ENCODE results near the gene SLC17A4.

The SLC17A4 gene

DNA sequence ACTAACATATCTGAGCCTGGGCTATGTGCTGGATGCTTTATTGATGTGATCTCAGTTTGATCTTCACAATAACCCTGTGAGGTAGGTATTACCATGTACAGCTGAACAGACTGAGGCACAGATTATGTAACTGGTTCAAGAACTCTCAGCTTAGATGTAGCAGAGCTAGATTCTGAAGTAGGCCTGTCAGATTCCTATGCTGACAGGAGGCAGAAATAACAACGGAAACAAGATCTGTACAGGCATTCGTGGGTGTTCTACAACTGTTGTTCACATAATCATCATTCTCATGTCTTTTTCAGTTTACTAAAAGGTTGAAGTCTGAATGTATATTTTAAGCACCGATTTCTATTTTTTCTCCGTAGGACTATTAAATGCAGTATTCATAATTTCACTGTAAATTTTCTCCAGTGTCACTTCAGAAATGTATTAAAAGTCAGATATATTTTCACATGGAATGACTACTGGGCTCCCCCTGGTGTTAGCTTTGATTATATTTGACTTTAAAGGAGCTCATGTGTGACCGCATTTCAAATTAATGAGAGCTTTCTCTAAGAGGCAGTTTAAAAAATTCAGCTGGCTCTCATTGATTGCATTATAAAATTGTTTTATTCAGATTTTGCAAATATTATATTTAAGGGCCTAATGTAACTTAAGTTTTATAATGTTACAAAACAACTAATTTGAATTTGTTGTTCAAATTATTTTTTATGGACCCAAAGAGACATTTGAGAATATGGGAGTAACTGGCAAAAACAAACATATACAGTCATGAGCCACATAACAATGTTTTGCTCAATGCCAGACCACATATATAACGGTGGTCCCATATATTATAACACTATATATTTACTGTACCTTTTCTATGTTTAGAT is 36.4 kb upstream of the SLC17A4 start:
- H4K20me1 ChIP-seq (ENCODE audit: low read depth, low read length) = no peaks in the 10 kb centered on the region
- TF ChIP-seq, protein P1, sequence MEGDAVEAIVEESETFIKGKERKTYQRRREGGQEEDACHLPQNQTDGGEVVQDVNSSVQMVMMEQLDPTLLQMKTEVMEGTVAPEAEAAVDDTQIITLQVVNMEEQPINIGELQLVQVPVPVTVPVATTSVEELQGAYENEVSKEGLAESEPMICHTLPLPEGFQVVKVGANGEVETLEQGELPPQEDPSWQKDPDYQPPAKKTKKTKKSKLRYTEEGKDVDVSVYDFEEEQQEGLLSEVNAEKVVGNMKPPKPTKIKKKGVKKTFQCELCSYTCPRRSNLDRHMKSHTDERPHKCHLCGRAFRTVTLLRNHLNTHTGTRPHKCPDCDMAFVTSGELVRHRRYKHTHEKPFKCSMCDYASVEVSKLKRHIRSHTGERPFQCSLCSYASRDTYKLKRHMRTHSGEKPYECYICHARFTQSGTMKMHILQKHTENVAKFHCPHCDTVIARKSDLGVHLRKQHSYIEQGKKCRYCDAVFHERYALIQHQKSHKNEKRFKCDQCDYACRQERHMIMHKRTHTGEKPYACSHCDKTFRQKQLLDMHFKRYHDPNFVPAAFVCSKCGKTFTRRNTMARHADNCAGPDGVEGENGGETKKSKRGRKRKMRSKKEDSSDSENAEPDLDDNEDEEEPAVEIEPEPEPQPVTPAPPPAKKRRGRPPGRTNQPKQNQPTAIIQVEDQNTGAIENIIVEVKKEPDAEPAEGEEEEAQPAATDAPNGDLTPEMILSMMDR (IDR thresholded peaks at IDR 0.05; ENCODE audit: insufficient read depth, low read length, poor library complexity, severe bottlenecking) = peak; percentile 83
- no peak for TF ChIP-seq EZH2phosphoT487 (conservative IDR thresholded peaks at IDR 0.05; ENCODE audit: low read length)

DNA sequence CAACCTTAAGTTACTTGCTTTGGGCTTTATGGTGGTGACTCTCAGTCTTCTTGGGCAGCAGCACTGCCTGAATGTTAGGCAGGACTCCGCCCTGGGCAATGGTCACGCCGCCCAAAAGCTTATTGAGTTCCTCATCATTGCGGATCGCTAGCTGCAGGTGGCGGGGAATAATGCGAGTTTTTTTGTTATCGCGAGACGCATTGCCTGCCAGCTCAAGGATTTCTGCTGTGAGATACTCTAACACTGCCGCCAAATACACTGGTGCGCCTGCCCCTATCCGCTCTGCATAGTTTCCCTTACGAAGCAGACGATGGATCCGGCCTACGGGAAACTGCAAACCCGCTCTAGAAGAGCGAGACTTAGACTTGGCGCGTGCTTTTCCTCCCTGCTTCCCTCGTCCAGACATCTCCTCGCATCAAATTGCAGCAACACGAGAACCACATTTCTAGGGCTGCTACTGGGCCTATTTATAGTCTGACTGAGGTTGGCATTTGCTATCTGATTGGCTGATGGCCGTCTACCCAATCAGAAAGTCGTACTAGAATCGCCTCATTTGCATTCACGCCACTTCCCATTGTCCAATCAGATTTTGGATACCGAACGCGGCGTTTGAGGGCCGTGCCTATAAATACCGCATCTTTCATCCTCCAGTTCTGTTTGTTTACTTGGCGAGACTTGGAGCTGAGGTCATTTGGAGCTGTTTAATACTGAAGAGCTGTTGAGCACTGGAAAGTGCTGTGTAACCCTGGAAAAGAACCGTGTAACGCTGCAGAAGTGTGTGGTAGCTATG is 28.2 kb upstream of the SLC17A4 start:
- no peak overlapping the region for H2AFZ ChIP-seq (ENCODE audit: low read depth, low read length, severe bottlenecking)
- no peak overlapping the region for H3K9ac ChIP-seq (ENCODE audit: low read length)

More for the DNA sequence above, 36.4 kb upstream of the SLC17A4 start:
- Histone ChIP-seq H3K4me3 (ENCODE audit: insufficient read depth, low read length, poor library complexity, severe bottlenecking) (no peak overlapping the region), H3K4me2 (ENCODE audit: low read depth, low read length, poor library complexity, severe bottlenecking) (no peak overlapping the region), H2AFZ (ENCODE audit: low read depth, low read length, severe bottlenecking) (no peak overlapping the region), H3K9me3 (ENCODE audit: insufficient read depth, low read length) (no peaks in the 10 kb centered on the region), H3K27ac (ENCODE audit: low read depth, low read length) (no peak overlapping the region), H3K9ac (ENCODE audit: low read length) (no peak overlapping the region), H3K79me2 (ENCODE audit: insufficient read depth, low read length) (no peaks in the 10 kb centered on the region), H3K27me3 (ENCODE audit: low read length) (0 out of 2 replicates have a peak, but pooled peaks cover 3% of the 10 kb centered on the region), H3F3A (ENCODE audit: insufficient read depth) (no peaks in the 10 kb centered on the region), H3K36me3 (ENCODE audit: low read length) (no peaks in the 10 kb centered on the region), H3K9me2 (replicated peaks; ENCODE audit: insufficient read depth, low read length) (no peaks in the 10 kb centered on the region)

DNA sequence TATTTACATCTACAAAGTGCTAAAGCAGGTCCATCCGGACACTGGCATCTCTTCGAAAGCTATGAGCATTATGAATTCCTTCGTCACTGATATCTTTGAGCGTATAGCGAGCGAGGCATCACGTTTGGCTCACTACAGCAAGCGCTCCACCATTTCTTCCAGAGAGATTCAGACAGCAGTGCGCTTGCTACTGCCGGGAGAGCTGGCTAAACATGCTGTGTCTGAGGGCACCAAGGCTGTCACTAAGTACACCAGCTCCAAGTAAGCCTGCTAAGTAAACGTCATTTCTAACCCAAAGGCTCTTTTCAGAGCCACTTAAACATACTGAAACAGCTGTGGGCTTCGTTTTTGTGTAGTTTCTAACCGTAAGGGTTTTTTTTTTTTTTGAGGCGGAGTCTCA is 27.5 kb upstream of the SLC17A4 start:
- Histone ChIP-seq H3F3A (ENCODE audit: insufficient read depth) (no peaks in the 10 kb centered on the region), H3K9me3 (ENCODE audit: insufficient read depth, low read length) (no peaks in the 10 kb centered on the region), H4K20me1 (ENCODE audit: low read depth, low read length) (no peaks in the 10 kb centered on the region), H3K79me2 (ENCODE audit: insufficient read depth, low read length) (no peaks in the 10 kb centered on the region), H3K27ac (ENCODE audit: low read depth, low read length) (no peak overlapping the region), H3K4me2 (ENCODE audit: low read depth, low read length, poor library complexity, severe bottlenecking) (no peak overlapping the region), H3K27me3 (ENCODE audit: low read length) (0 out of 2 replicates have a peak, but pooled peaks cover 3% of the 10 kb centered on the region), H3K4me3 (ENCODE audit: insufficient read depth, low read length, poor library complexity, severe bottlenecking) (no peak overlapping the region), H3K36me3 (ENCODE audit: low read length) (no peaks in the 10 kb centered on the region), H3K9me2 (replicated peaks; ENCODE audit: insufficient read depth, low read length) (no peaks in the 10 kb centered on the region), H3K9ac (ENCODE audit: low read length) (no peak overlapping the region), H2AFZ (ENCODE audit: low read depth, low read length, severe bottlenecking) (no peak overlapping the region)
- TF ChIP-seq, protein P1 (IDR thresholded peaks at IDR 0.05; ENCODE audit: insufficient read depth, low read length, poor library complexity, severe bottlenecking) = no peak
- no peak for TF ChIP-seq EZH2phosphoT487 (conservative IDR thresholded peaks at IDR 0.05; ENCODE audit: low read length)

More for the DNA sequence above, 28.2 kb upstream of the SLC17A4 start:
- TF ChIP-seq EZH2phosphoT487 (conservative IDR thresholded peaks at IDR 0.05; ENCODE audit: low read length) = no peak
- TF ChIP-seq, protein P1 (IDR thresholded peaks at IDR 0.05; ENCODE audit: insufficient read depth, low read length, poor library complexity, severe bottlenecking) = no peak
- Histone ChIP-seq H3K27ac (ENCODE audit: low read depth, low read length) (no peak overlapping the region), H3K9me2 (replicated peaks; ENCODE audit: insufficient read depth, low read length) (no peaks in the 10 kb centered on the region), H3K4me2 (ENCODE audit: low read depth, low read length, poor library complexity, severe bottlenecking) (no peak overlapping the region), H3K9me3 (ENCODE audit: insufficient read depth, low read length) (no peaks in the 10 kb centered on the region), H3K4me3 (ENCODE audit: insufficient read depth, low read length, poor library complexity, severe bottlenecking) (no peak overlapping the region), H3F3A (ENCODE audit: insufficient read depth) (no peaks in the 10 kb centered on the region), H3K79me2 (ENCODE audit: insufficient read depth, low read length) (no peaks in the 10 kb centered on the region), H4K20me1 (ENCODE audit: low read depth, low read length) (no peaks in the 10 kb centered on the region), H3K27me3 (ENCODE audit: low read length) (0 out of 2 replicates have a peak, but pooled peaks cover 3% of the 10 kb centered on the region), H3K36me3 (ENCODE audit: low read length) (no peaks in the 10 kb centered on the region)

All from SU-DHL-6 (cell line).